Activated CD4-positive, alpha-beta memory T cell treated with anti-CD3 and anti-CD28 coated beads for 36 hours (primary cell): ENCODE measurements around the gene PTPN22. TPM values are rescaled to one million over a fixed set of nuclear protein-coding genes. Genes with fewer than 3 reads are reported as not detected.
A peak's percentile ranks its signal among the peaks of the same experiment; 100 is the strongest.

Source experiments
- CTCF ChIA-PET: fragments of 350-600 bp; sonication (Branson Sonifier 250); formaldehyde crosslinking; loops from one replicate; lab custom pipeline; 2021; ENCODE audit warnings: antibody characterized with exemption, inconsistent platforms; lab: Charles Lee
- POLR2A ChIA-PET: fragments of 350-600 bp; sonication (Branson Sonifier 250); formaldehyde crosslinking; loops from one replicate; lab custom pipeline; 2021; ENCODE audit warnings: antibody characterized with exemption; lab: Charles Lee
- DNase-seq: peaks from one replicate; pipeline ENCODE4 v3.0.0-alpha.2; 2020
- H3K27ac Mint-ChIP-seq: one replicate; pipeline ENCODE4 v1.8.0; 2021; ENCODE audit warnings: mixed read lengths
- H3K27me3 Mint-ChIP-seq: one replicate; pipeline ENCODE4 v1.8.0; 2021; ENCODE audit warnings: mixed read lengths
- H3K36me3 Mint-ChIP-seq: one replicate; pipeline ENCODE4 v1.8.0; 2021; ENCODE audit warnings: mixed read lengths
- H3K4me1 Mint-ChIP-seq: one replicate; pipeline ENCODE4 v1.8.0; 2021; ENCODE audit warnings: low read depth, mixed read lengths
- H3K4me3 Mint-ChIP-seq: one replicate; pipeline ENCODE4 v1.8.0; 2021; ENCODE audit warnings: mild to moderate bottlenecking, mixed read lengths
- H3K9me3 Mint-ChIP-seq: one replicate; pipeline ENCODE4 v1.8.0; 2021; ENCODE audit warnings: mixed read lengths
- intact Hi-C: fragments of 100-400 bp; cut with micrococcal nuclease; formaldehyde crosslinking; loops from one replicate; pipeline ENCODE4 v1.15.1; 2023
- total RNA-seq, 2 experiments: library from RNA; stranded (reverse); gene quantifications; one replicate each; pipeline ENCODE4 v1.2.3, GENCODE V29; 2021

PTPN22 gene
- total RNA-seq, 2 experiments from 2014 or later, result 45.2 to 45.7 TPM

GRCh38 chr1:113849072-113849471, 22.4 kb downstream of the PTPN22 start:
- H3K27me3 Mint-ChIP-seq, result no peaks in the 10 kb centered on the region
- H3K36me3 Mint-ChIP-seq, result peaks cover 41% of the 10 kb centered on the region
- CTCF ChIA-PET, result interaction anchor here (0.7 kb wide), 1 partner anchor 433 kb away, joined by 3 read pairs; no protein-coding TSS in a partner anchor
- H3K4me1 Mint-ChIP-seq, result peaks cover 15% of the 10 kb centered on the region
- peaks cover 9% of the 10 kb centered on the region for H3K9me3 Mint-ChIP-seq
- no peak overlapping the region for H3K4me3 Mint-ChIP-seq
- DNase-seq, result no peak
- no peak overlapping the region for H3K27ac Mint-ChIP-seq
- POLR2A ChIA-PET, result no interaction called here
- intact Hi-C loops, result no loop called here

GRCh38 chr1:113846391-113847035, 25.0 kb downstream of the PTPN22 start:
- no peaks in the 10 kb centered on the region for H3K27me3 Mint-ChIP-seq
- no peak for DNase-seq
- peaks cover 50% of the 10 kb centered on the region for H3K36me3 Mint-ChIP-seq
- ChIA-PET POLR2A (no interaction called here), CTCF (no interaction called here)
- no peak overlapping the region for H3K27ac Mint-ChIP-seq
- H3K4me3 Mint-ChIP-seq, result no peak overlapping the region
- H3K4me1 Mint-ChIP-seq, result peaks cover 12% of the 10 kb centered on the region
- H3K9me3 Mint-ChIP-seq, result peaks cover 9% of the 10 kb centered on the region
- intact Hi-C loops, result no loop called here

- no peak overlapping the region for H3K27ac Mint-ChIP-seq
- intact Hi-C loops, result loop anchor here (2.0 kb wide), 1 partner anchor 446 kb away; no protein-coding TSS in a partner anchor
- POLR2A ChIA-PET, result interaction anchor here (1.0 kb wide), 1 partner anchor 44 kb away, joined by 3 read pairs; no protein-coding TSS in a partner anchor
These were observed 35.0 kb downstream of the PTPN22 start for GRCh38 chr1:113836534-113836933.

GRCh38 chr1:113835686-113836290, 35.7 kb downstream of the PTPN22 start:
- H3K9me3 Mint-ChIP-seq, result no peaks in the 10 kb centered on the region
- intact Hi-C loops, result loop anchor here (1.0 to 2.0 kb wide), 4 partner anchors 39 to 447 kb away; partner anchors contain the start of gene AP4B1
- H3K4me3 Mint-ChIP-seq, result no peak overlapping the region
- peaks cover 5% of the 10 kb centered on the region for H3K4me1 Mint-ChIP-seq
- no peak overlapping the region for H3K27ac Mint-ChIP-seq
- no peaks in the 10 kb centered on the region for H3K27me3 Mint-ChIP-seq
- ChIA-PET POLR2A (interaction anchor here (1.0 to 1.7 kb wide), 2 partner anchors 45 to 68 kb away, joined by 3 to 7 read pairs; partner anchors contain the start of genes AP4B1 and DCLRE1B), CTCF (interaction anchor here (0.6 to 4.9 kb wide), 27 partner anchors 8 to 740 kb away, joined by 3 to 56 read pairs (median 4); partner anchors contain the start of genes AP4B1, DCLRE1B and HIPK1)
- peaks cover 23% of the 10 kb centered on the region for H3K36me3 Mint-ChIP-seq
- no peak for DNase-seq

More at GRCh38 chr1:113836534-113836933, 35.0 kb downstream of the PTPN22 start:
- H3K9me3 Mint-ChIP-seq, result no peaks in the 10 kb centered on the region
- CTCF ChIA-PET, result interaction anchor here (0.6 to 4.9 kb wide), 19 partner anchors 14 to 741 kb away, joined by 3 to 56 read pairs (median 4); partner anchors contain the start of genes AP4B1, DCLRE1B and HIPK1
- peaks cover 5% of the 10 kb centered on the region for H3K4me1 Mint-ChIP-seq
- no peak for DNase-seq
- H3K4me3 Mint-ChIP-seq, result no peak overlapping the region
- H3K27me3 Mint-ChIP-seq, result no peaks in the 10 kb centered on the region
- H3K36me3 Mint-ChIP-seq, result peaks cover 23% of the 10 kb centered on the region

- Mint-ChIP-seq H3K4me1 (peaks cover 5% of the 10 kb centered on the region), H3K36me3 (peaks cover 24% of the 10 kb centered on the region), H3K27me3 (no peaks in the 10 kb centered on the region), H3K4me3 (no peak overlapping the region), H3K27ac (no peak overlapping the region), H3K9me3 (no peaks in the 10 kb centered on the region)
- ChIA-PET CTCF (interaction anchor here (0.8 to 4.9 kb wide), 17 partner anchors 9 to 448 kb away, joined by 3 to 56 read pairs (median 9); partner anchors contain the start of genes AP4B1, DCLRE1B and HIPK1), POLR2A (interaction anchor here (0.7 to 1.7 kb wide), 2 partner anchors 62 to 69 kb away, joined by 6 to 7 read pairs; partner anchors contain the start of genes AP4B1 and DCLRE1B)
- intact Hi-C loops, result loop anchor here (1.0 to 2.0 kb wide), 3 partner anchors 40 to 96 kb away; partner anchors contain the start of gene AP4B1
- no peak for DNase-seq
These were observed 36.8 kb downstream of the PTPN22 start for GRCh38 chr1:113834716-113835115.

- H3K27me3 Mint-ChIP-seq, result no peaks in the 10 kb centered on the region
- H3K9me3 Mint-ChIP-seq, result no peaks in the 10 kb centered on the region
- CTCF ChIA-PET, result interaction anchor here (0.5 kb wide), 1 partner anchor 118 kb away, joined by 4 read pairs; no protein-coding TSS in a partner anchor
- H3K36me3 Mint-ChIP-seq, result peaks cover 21% of the 10 kb centered on the region
- H3K4me3 Mint-ChIP-seq, result no peak overlapping the region
- DNase-seq, result no peak
- no peaks in the 10 kb centered on the region for H3K4me1 Mint-ChIP-seq
- no peak overlapping the region for H3K27ac Mint-ChIP-seq
- POLR2A ChIA-PET, result interaction anchor here (0.5 kb wide), 1 partner anchor 1372 kb away, joined by 3 read pairs; no protein-coding TSS in a partner anchor
- intact Hi-C loops, result no loop called here
These were observed 41.5 kb downstream of the PTPN22 start for GRCh38 chr1:113830039-113830438.

GRCh38 chr1:113821916-113822315, 49.6 kb downstream of the PTPN22 start:
- H3K36me3 Mint-ChIP-seq, result peaks cover 21% of the 10 kb centered on the region
- H3K4me1 Mint-ChIP-seq, result peaks cover 11% of the 10 kb centered on the region
- no peaks in the 10 kb centered on the region for H3K27me3 Mint-ChIP-seq
- POLR2A ChIA-PET, result interaction anchor here (1.4 kb wide), 1 partner anchor 82 kb away, joined by 4 read pairs; no protein-coding TSS in a partner anchor
- H3K9me3 Mint-ChIP-seq, result no peaks in the 10 kb centered on the region
- DNase-seq, result no peak
- CTCF ChIA-PET, result no interaction called here
- no peak overlapping the region for H3K4me3 Mint-ChIP-seq
- intact Hi-C loops, result no loop called here
- peak overlapping the region; percentile 9 for H3K27ac Mint-ChIP-seq

- Mint-ChIP-seq H3K27ac (no peak overlapping the region), H3K27me3 (no peaks in the 10 kb centered on the region), H3K4me3 (no peak overlapping the region), H3K9me3 (no peaks in the 10 kb centered on the region), H3K4me1 (peaks cover 11% of the 10 kb centered on the region), H3K36me3 (peaks cover 24% of the 10 kb centered on the region)
- CTCF ChIA-PET, result interaction anchor here (1.0 to 1.1 kb wide), 2 partner anchors 16 to 86 kb away, joined by 4 to 6 read pairs; partner anchors contain the start of genes AP4B1 and DCLRE1B
- intact Hi-C loops, result no loop called here
- POLR2A ChIA-PET, result no interaction called here
- DNase-seq, result no peak
These were observed 52.9 kb downstream of the PTPN22 start for GRCh38 chr1:113818578-113818977.

- intact Hi-C loops, result loop anchor here (2.0 to 5.0 kb wide), 3 partner anchors 681 to 904 kb away; partner anchors contain the start of genes BCAS2 and NRAS
- DNase-seq, result no peak
These were observed 58.3 kb downstream of the PTPN22 start for GRCh38 chr1:113813218-113813617.

GRCh38 chr1:113812661-113813135, 58.8 kb downstream of the PTPN22 start:
- no peaks in the 10 kb centered on the region for H3K9me3 Mint-ChIP-seq
- DNase-seq, result peak; percentile 33
- peaks cover 10% of the 10 kb centered on the region for H3K36me3 Mint-ChIP-seq
- ChIA-PET POLR2A (interaction anchor here (0.7 to 2.7 kb wide), 8 partner anchors 10 to 1109 kb away, joined by 3 to 27 read pairs (median 7); partner anchors contain the start of genes AP4B1, HIPK1 and PHTF1), CTCF (interaction anchor here (0.8 to 2.2 kb wide), 6 partner anchors 9 to 740 kb away, joined by 3 to 14 read pairs (median 4); partner anchors contain the start of genes AP4B1, LRIG2 and PHTF1)
- peak overlapping the region; percentile 91 for H3K27ac Mint-ChIP-seq
- peaks cover 27% of the 10 kb centered on the region for H3K4me1 Mint-ChIP-seq
- intact Hi-C loops, result loop anchor here (1.0 to 5.0 kb wide), 9 partner anchors 29 to 904 kb away; partner anchors contain the start of genes AP4B1, BCAS2, HIPK1 and MAGI3
- peak overlapping the region; percentile 99 for H3K4me3 Mint-ChIP-seq
- H3K27me3 Mint-ChIP-seq, result no peaks in the 10 kb centered on the region

More at GRCh38 chr1:113813218-113813617, 58.3 kb downstream of the PTPN22 start:
- peak overlapping the region; percentile 43 for H3K4me3 Mint-ChIP-seq
- H3K27ac Mint-ChIP-seq, result peak overlapping the region; percentile 91
- H3K9me3 Mint-ChIP-seq, result no peaks in the 10 kb centered on the region
- H3K4me1 Mint-ChIP-seq, result peaks cover 25% of the 10 kb centered on the region
- ChIA-PET POLR2A (interaction anchor here (0.7 to 2.7 kb wide), 2 partner anchors 117 to 1109 kb away, joined by 3 to 27 read pairs; partner anchors contain the start of gene HIPK1), CTCF (no interaction called here)
- H3K36me3 Mint-ChIP-seq, result peaks cover 10% of the 10 kb centered on the region
- no peaks in the 10 kb centered on the region for H3K27me3 Mint-ChIP-seq
